HepG2 (cell line): ENCODE results near the gene RRAD. TPM values are rescaled to one million over a fixed set of nuclear protein-coding genes. Genes with fewer than 3 reads are reported as not detected.

Experiments used
- ARNT ChIP-seq: fragments of 450-650 bp; IDR thresholded peaks from 2 replicates; pipeline ENCODE4 v1.6.1; 2017
- BCL3 ChIP-seq: sonication (generic); formaldehyde crosslinking; IDR thresholded peaks from 2 replicates; pipeline ENCODE4 v1.5.1; 2020; ENCODE audit warnings: mild to moderate bottlenecking, missing genetic modification reagents, moderate library complexity
- CBX2 ChIP-seq, 2 experiments: fragments of 200-600 bp in 1 of 2; sonication (generic); formaldehyde crosslinking in 1 of 2; IDR thresholded peaks; 2 replicates each; pipeline versions ENCODE4 v1.7.0 to v1.8.1; 2018 to 2022; ENCODE audit warnings: low read depth in 2 of 2, low read length in 1 of 2, mild to moderate bottlenecking in 1 of 2, missing genetic modification reagents in 1 of 2
- CCAR2 ChIP-seq: fragments of 200-400 bp; formaldehyde crosslinking; optimal IDR thresholded peaks from 2 replicates; pipeline ENCODE3; 2018; ENCODE audit warnings: low read depth, mild to moderate bottlenecking, low read length, moderate library complexity
- CHCHD3 ChIP-seq: sonication (generic); formaldehyde crosslinking; IDR thresholded peaks from 2 replicates; pipeline ENCODE4 v1.8.0; 2022; ENCODE audit warnings: mild to moderate bottlenecking, missing genetic modification reagents, moderate library complexity
- FIP1L1 ChIP-seq: fragments of 200-400 bp; formaldehyde crosslinking; IDR thresholded peaks from 2 replicates; pipeline ENCODE4 v1.6.1; 2018; ENCODE audit warnings: low read depth, mild to moderate bottlenecking, low read length, moderate library complexity, borderline replicate concordance; ENCODE audit not compliant: insufficient read depth
- HDAC2 ChIP-seq: sonication (generic); formaldehyde crosslinking; IDR thresholded peaks from 2 replicates; pipeline ENCODE4 v1.4.0; 2020; ENCODE audit warnings: missing genetic modification reagents
- HOXA9 ChIP-seq: sonication (generic); formaldehyde crosslinking; IDR thresholded peaks from 2 replicates; pipeline ENCODE4 v1.8.1; 2022; ENCODE audit warnings: missing genetic modification reagents, mild to moderate bottlenecking, moderate library complexity, borderline replicate concordance
- KAT7 ChIP-seq: IDR thresholded peaks from 2 replicates; pipeline ENCODE4 v1.6.1; 2018; ENCODE audit warnings: borderline replicate concordance, missing compliant biosample characterization
- MLX ChIP-seq: IDR thresholded peaks from 2 replicates; pipeline ENCODE4 v1.6.1; 2016
- NKX3-1 ChIP-seq: sonication (generic); formaldehyde crosslinking; IDR thresholded peaks from 2 replicates; pipeline ENCODE4 v1.5.0; 2020; ENCODE audit warnings: missing genetic modification reagents
- PBX3 ChIP-seq: sonication (generic); formaldehyde crosslinking; IDR thresholded peaks from 2 replicates; pipeline ENCODE4 v1.8.1; 2023; ENCODE audit warnings: missing genetic modification reagents, inconsistent platforms, borderline replicate concordance
- PHF5A ChIP-seq: IDR thresholded peaks from one replicate; pipeline ENCODE4 v1.6.1; 2018; ENCODE audit warnings: low read depth, missing genetic modification reagents; ENCODE audit not compliant: unreplicated experiment
- PLRG1 ChIP-seq: fragments of 450-650 bp; conservative IDR thresholded peaks from 2 replicates; pipeline ENCODE4 v1.6.1; 2016
- POLR2A ChIP-seq, 2 experiments: IDR thresholded peaks; 2 replicates each; pipeline ENCODE4 v1.6.1; 2011; ENCODE audit warnings: low read depth in 2 of 2, low read length in 2 of 2, mild to moderate bottlenecking in 1 of 2, moderate library complexity in 1 of 2; ENCODE audit not compliant: insufficient read depth in 1 of 2
- SP140L ChIP-seq: sonication (generic); formaldehyde crosslinking; IDR thresholded peaks from 2 replicates; pipeline ENCODE4 v1.4.0; 2020; ENCODE audit warnings: missing genetic modification reagents, borderline replicate concordance
- THAP8 ChIP-seq: sonication (generic); formaldehyde crosslinking; IDR thresholded peaks from 2 replicates; pipeline ENCODE4 v1.5.1; 2020; ENCODE audit warnings: missing genetic modification reagents, mild to moderate bottlenecking, borderline replicate concordance
- YY1 ChIP-seq: IDR thresholded peaks from 2 replicates; pipeline ENCODE4 v1.6.1; 2011; ENCODE audit warnings: low read length, low read depth, moderate library complexity, mild to moderate bottlenecking; ENCODE audit not compliant: insufficient read depth, insufficient replicate concordance
- ZC3H13 ChIP-seq: sonication (generic); formaldehyde crosslinking; IDR thresholded peaks from 2 replicates; pipeline ENCODE4 v1.8.1; 2023; ENCODE audit warnings: mild to moderate bottlenecking, missing genetic modification reagents, moderate library complexity
- ZKSCAN1 ChIP-seq: fragments of 150-350 bp; IDR thresholded peaks from 2 replicates; pipeline ENCODE4 v1.6.1; 2014; ENCODE audit warnings: low read length
- ZKSCAN5 ChIP-seq: sonication (generic); formaldehyde crosslinking; IDR thresholded peaks from 2 replicates; pipeline ENCODE4 v1.5.1; 2020; ENCODE audit warnings: mild to moderate bottlenecking, missing genetic modification reagents
- ZNF124 ChIP-seq: sonication (generic); formaldehyde crosslinking; IDR thresholded peaks from 2 replicates; pipeline ENCODE4 v1.4.0; 2020; ENCODE audit warnings: missing genetic modification reagents
- ZNF138 ChIP-seq: sonication (generic); formaldehyde crosslinking; IDR thresholded peaks from 2 replicates; pipeline ENCODE4 v1.5.0; 2020; ENCODE audit warnings: mild to moderate bottlenecking, low read depth, missing genetic modification reagents
- ZNF44 ChIP-seq: sonication (generic); formaldehyde crosslinking; IDR thresholded peaks from 2 replicates; pipeline ENCODE4 v1.5.1; 2020; ENCODE audit warnings: mild to moderate bottlenecking, missing genetic modification reagents
- ZNF792 ChIP-seq: IDR thresholded peaks from 2 replicates; pipeline ENCODE4 v1.6.1; 2016
- ZNF841 ChIP-seq: sonication (generic); formaldehyde crosslinking; IDR thresholded peaks from 2 replicates; pipeline ENCODE4 v1.8.1; 2023; ENCODE audit warnings: missing genetic modification reagents, borderline replicate concordance
- polyA plus RNA-seq, 8 experiments: library from polyadenylated mRNA; depleted of rRNA in 3 of 8; stranded (reverse) in 7 of 8; unstranded in 1 of 8; fragments of >200 nt; fragmentation: Illumina TruSeq in 4 of 8; extraction: Trizol in 4 of 8; gene quantifications; 2 replicates each; pipeline versions ENCODE4 v1.2.1 to v1.2.3, GENCODE V29; 2011 to 2016; ENCODE audit warnings: low read depth in 4 of 8, missing spikeins in 1 of 8, mixed read lengths in 1 of 8; ENCODE audit not compliant: insufficient read depth in 1 of 8
- total RNA-seq, 5 experiments: library from RNA; depleted of rRNA; stranded (reverse); fragments of >200 nt; fragmentation: Illumina TruSeq; extraction: Trizol; gene quantifications; 2 replicates each; pipeline ENCODE4 v1.2.3, GENCODE V29; 2016; ENCODE audit warnings: low read depth in 1 of 5

The RRAD gene
- total and polyA plus RNA-seq, 2 of the 13 experiments (the other 11 are each of a cell fraction or from before 2014, with no cell fraction given), result 0.80 to 1.1 TPM

- peak; percentile 44 for TF ChIP-seq PHF5A
- no peak for TF ChIP-seq CBX2 (IDR thresholded peaks at IDR 0.05; ENCODE audit: low read depth, low read length)
- no peak for TF ChIP-seq CBX2 (CRISPR knock-in tag; IDR thresholded peaks at IDR 0.05; ENCODE audit: low read depth)
- no peak for TF ChIP-seq ZNF124 (CRISPR knock-in tag)
- TF ChIP-seq ZKSCAN1, result no peak
- peak; percentile 87 to 92 for TF ChIP-seq POLR2A (IDR thresholded peaks at IDR 0.05; ENCODE audit: insufficient read depth in 1 of 2, low read depth in 2 of 2, low read length in 2 of 2)
- peak; percentile 60; the same call in 1 of the 2 replicates for TF ChIP-seq SP140L (CRISPR knock-in tag)
- TF ChIP-seq MLX (CRISPR knock-in tag), result peak; percentile 25; the same call in 1 of the 2 replicates
- no peak for TF ChIP-seq ZKSCAN5 (CRISPR knock-in tag)
- peak; percentile 82; the same call in 1 of the 2 replicates for TF ChIP-seq NKX3-1 (CRISPR knock-in tag)
- TF ChIP-seq YY1, result peak; percentile 29
- TF ChIP-seq PBX3 (CRISPR knock-in tag), result no peak
- TF ChIP-seq CHCHD3 (CRISPR knock-in tag), result no peak
- TF ChIP-seq PLRG1, result no peak
- TF ChIP-seq ZNF138 (CRISPR knock-in tag), result 0 out of 2 replicates have a peak, but pooled peaks have one; percentile 16
- no peak for TF ChIP-seq FIP1L1
- TF ChIP-seq ZNF792 (CRISPR knock-in tag), result 0 out of 2 replicates have a peak, but pooled peaks have one; percentile 47
- 0 out of 2 replicates have a peak, but pooled peaks have one; percentile 76 for TF ChIP-seq BCL3 (CRISPR knock-in tag)
- TF ChIP-seq HDAC2 (CRISPR knock-in tag), result peak; percentile 81
- no peak for TF ChIP-seq ARNT
- peak; percentile 75; the same call in 1 of the 2 replicates for TF ChIP-seq HOXA9
- TF ChIP-seq CCAR2, result no peak
- TF ChIP-seq ZNF841 (CRISPR knock-in tag), result peak; percentile 86; the same call in 1 of the 2 replicates
- TF ChIP-seq ZC3H13, result peak; percentile 100
- TF ChIP-seq THAP8 (CRISPR knock-in tag), result peak; percentile 25; the same call in 1 of the 2 replicates
- peak; percentile 95; the same call in 1 of the 2 replicates for TF ChIP-seq ZNF44
- peak; percentile 94 for TF ChIP-seq KAT7
Measured at GRCh38 chr16:66935314-66936011, 10.1 kb upstream of the RRAD start, which contains the start of gene CES2 (continued).
